ENCODE data around the gene POLR1H.

- TF ChIP-seq POLR2A (IDR thresholded peaks at IDR 0.05) (no peak), CTCF (IDR thresholded peaks at IDR 0.05) (no peak)
Observed at GRCh38 chr6:30071081-30071818, 10.2 kb downstream of the POLR1H start.
